ENCODE results near the gene ELAVL4. TPM values are rescaled to one million over a fixed set of nuclear protein-coding genes. Genes with fewer than 3 reads are reported as not detected.

Gene ELAVL4
- total RNA-seq, 1 donor from 2014 or later, result not detected

GRCh38 chr1:50177994-50178393 lies 69.3 kb downstream of the ELAVL4 start:
- DNase-seq (ENCODE audit: low read depth), result no peak

- DNase-seq (ENCODE audit: low read depth), result no peak
Observed at GRCh38 chr1:50179639-50180038, 70.9 kb downstream of the ELAVL4 start.

GRCh38 chr1:50180367-50180766 lies 71.6 kb downstream of the ELAVL4 start:
- DNase-seq (ENCODE audit: low read depth), result no peak

GRCh38 chr1:50181027-50181663 lies 72.4 kb downstream of the ELAVL4 start:
- DNase-seq (ENCODE audit: low read depth), result peak; percentile 1

GRCh38 chr1:50183378-50184133 lies 74.8 kb downstream of the ELAVL4 start:
- no peak for DNase-seq (ENCODE audit: low read depth)

GRCh38 chr1:50189369-50189768 lies 80.6 kb downstream of the ELAVL4 start:
- no peak for DNase-seq (ENCODE audit: low read depth)

GRCh38 chr1:50193002-50193401 lies 84.3 kb downstream of the ELAVL4 start:
- DNase-seq (ENCODE audit: low read depth), result no peak

- no peak for DNase-seq (ENCODE audit: low read depth)
Observed at GRCh38 chr1:50195205-50195604, 86.5 kb downstream of the ELAVL4 start.

GRCh38 chr1:50196081-50196480 lies 87.4 kb downstream of the ELAVL4 start:
- no peak for DNase-seq (ENCODE audit: low read depth)

GRCh38 chr1:50197216-50197615 lies 88.5 kb downstream of the ELAVL4 start:
- DNase-seq (ENCODE audit: low read depth), result no peak

GRCh38 chr1:50208315-50208714 lies 99.6 kb downstream of the ELAVL4 start:
- no peak for DNase-seq (ENCODE audit: low read depth)

- DNase-seq (ENCODE audit: low read depth), result no peak
Observed at GRCh38 chr1:50208756-50209155, 100.0 kb downstream of the ELAVL4 start.

- DNase-seq (ENCODE audit: low read depth), result no peak
Observed at GRCh38 chr1:50209749-50210148, 101.0 kb downstream of the ELAVL4 start.

- no peak for DNase-seq (ENCODE audit: low read depth)
Observed at GRCh38 chr1:50213505-50213904, 104.8 kb downstream of the ELAVL4 start.

GRCh38 chr1:50214717-50215116 lies 106.0 kb downstream of the ELAVL4 start:
- no peak for DNase-seq (ENCODE audit: low read depth)

- no peak for DNase-seq (ENCODE audit: low read depth)
Observed at GRCh38 chr1:50218344-50219120, 109.8 kb downstream of the ELAVL4 start.

- DNase-seq (ENCODE audit: low read depth), result no peak
Observed at GRCh38 chr1:50228871-50229384, 120.2 kb downstream of the ELAVL4 start.

GRCh38 chr1:50231209-50231608 lies 122.5 kb downstream of the ELAVL4 start:
- DNase-seq (ENCODE audit: low read depth), result no peak

GRCh38 chr1:50232336-50232735 lies 123.6 kb downstream of the ELAVL4 start:
- DNase-seq (ENCODE audit: low read depth), result no peak

- DNase-seq (ENCODE audit: low read depth), result no peak
Observed at GRCh38 chr1:50236656-50237055, 127.9 kb downstream of the ELAVL4 start.

- DNase-seq (ENCODE audit: low read depth), result no peak
Observed at GRCh38 chr1:50237056-50237455, 128.3 kb downstream of the ELAVL4 start.

GRCh38 chr1:50243939-50244338 lies 135.2 kb downstream of the ELAVL4 start:
- DNase-seq (ENCODE audit: low read depth), result no peak
